ENCODE data around the gene LARP4B.

- TF ChIP-seq CTCF (conservative IDR thresholded peaks at IDR 0.05; ENCODE audit: low read length) (no peak), EZH2phosphoT487 (IDR thresholded peaks at IDR 0.05; ENCODE audit: borderline replicate concordance, low read depth, low read length) (no peak)
Measured at GRCh38 chr10:771647-772046, 159.9 kb downstream of the LARP4B start.

Measured in OCI-LY7 (cell line).